Kidney (tissue), 14 donors: Measurements from ENCODE around the gene TUNAR. TPM values are rescaled to one million over a fixed set of nuclear protein-coding genes. Genes with fewer than 3 reads are reported as not detected.

ENCODE experiments used
- DNase-seq, 5 donors: peaks; one replicate each; pipeline ENCODE4 v3.0.0-alpha.2; 2013 to 2020
- FAIRE-seq: peaks from 2 replicates; lab custom pipeline; 2012; peaks lifted over from hg19 to GRCh38; lab: Jason Lieb, UNC
- H3K27ac ChIP-seq, 2 donors: one replicate each; pipeline ENCODE4 v1.7.0; 2013; ENCODE audit warnings: low read depth in 2 of 2, low read length in 2 of 2, inconsistent platforms in 1 of 2
- H3K27me3 ChIP-seq: one replicate; pipeline ENCODE4 v1.7.1; 2013; ENCODE audit warnings: low read length, inconsistent platforms; ENCODE audit not compliant: control insufficient read depth, insufficient read depth
- H3K36me3 ChIP-seq, 3 donors: one replicate each; pipeline versions ENCODE4 v1.7.0 to v1.7.1; 2013; ENCODE audit warnings: low read length in 3 of 3, control low read depth in 1 of 3, inconsistent platforms in 1 of 3; ENCODE audit not compliant: insufficient read depth in 3 of 3, control insufficient read depth in 2 of 3
- H3K4me1 ChIP-seq, 3 donors: one replicate each; pipeline versions ENCODE4 v1.7.0 to v1.7.1; 2013; ENCODE audit warnings: low read length in 3 of 3, inconsistent platforms in 1 of 3, low read depth in 1 of 3; ENCODE audit not compliant: control insufficient read depth in 2 of 3, insufficient read depth in 2 of 3
- H3K4me3 ChIP-seq, 3 donors: one replicate each; pipeline versions ENCODE4 v1.7.0 to v1.8.1; 2013; ENCODE audit warnings: low read length in 3 of 3, control low read depth in 1 of 3, inconsistent platforms in 1 of 3
- H3K9ac ChIP-seq, 3 donors: one replicate each; pipeline versions ENCODE4 v1.7.0 to v1.7.1; 2013; ENCODE audit warnings: low read length in 3 of 3, control low read depth in 1 of 3, inconsistent platforms in 1 of 3
- H3K9me3 ChIP-seq, 3 donors: one replicate each; pipeline versions ENCODE4 v1.7.0 to v1.7.1; 2013; ENCODE audit warnings: low read length in 3 of 3, control low read depth in 1 of 3, inconsistent platforms in 1 of 3; ENCODE audit not compliant: control insufficient read depth in 2 of 3, insufficient read depth in 1 of 3
- CTCF ChIP-seq: IDR thresholded peaks from 3 replicates; pipeline ENCODE4 v1.5.1; 2012; ENCODE audit warnings: mild to moderate bottlenecking, moderate library complexity, borderline replicate concordance; ENCODE audit not compliant: insufficient read depth; ENCODE audit errors: extremely low read depth
- intact Hi-C: fragments of 100-400 bp; cut with DNase I; formaldehyde crosslinking; loops from one replicate; pipeline ENCODE4 v1.11.1; 2022
- polyA plus RNA-seq: library from polyadenylated mRNA; stranded (reverse); fragments of 350-450 nt; fragmentation: Illumina TruSeq; extraction: RNeasy Lipid Tissue Mini Kit (QIAGEN cat#74804); gene quantifications from one replicate; pipeline ENCODE4 v1.2.3, GENCODE V29; 2014; ENCODE audit warnings: low read depth, low replicate concordance; ENCODE audit not compliant: insufficient read depth
- total RNA-seq: library from RNA; stranded (reverse); fragmentation: NEBNext Ultra II Directional; extraction: Animal tissue kit (Norgen Biotek cat#: 25700); gene quantifications from one replicate; pipeline ENCODE4 v1.2.1, GENCODE V29; 2021
- donor health status: control.
- donor health status: control.
- donor health status: control.
- donor health status: control.
- donor health status: control.
- donor health status: DM: yes; HTN: yes; CAD: no.
- donor health status: Normal renal cell carcinoma (clear cell type).

Gene TUNAR
- total and polyA plus RNA-seq, 2 donors from 2014 or later = 0.82 TPM; not detected in 1

- DNase-seq (no peak), FAIRE-seq (no peak)
- intact Hi-C loops = no loop called here
- no peak for TF ChIP-seq CTCF
- H3K9ac ChIP-seq = no peak overlapping the region
- no peaks in the 10 kb centered on the region for H3K27me3 ChIP-seq
- H3K4me1 ChIP-seq = no peaks in the 10 kb centered on the region
- no peak overlapping the region for H3K27ac ChIP-seq
- H3K4me3 ChIP-seq = no peak overlapping the region
- no peaks in the 10 kb centered on the region for H3K9me3 ChIP-seq
- no peaks in the 10 kb centered on the region for H3K36me3 ChIP-seq
Observed at GRCh38 chr14:95886366-95887056, 9.9 kb downstream of the TUNAR start.

GRCh38 chr14:95887351-95887750, 10.7 kb downstream of the TUNAR start:
- Histone ChIP-seq H3K9ac (no peak overlapping the region), H3K36me3 (no peaks in the 10 kb centered on the region), H3K27me3 (no peaks in the 10 kb centered on the region), H3K4me1 (no peaks in the 10 kb centered on the region), H3K4me3 (no peak overlapping the region), H3K9me3 (no peaks in the 10 kb centered on the region), H3K27ac (no peak overlapping the region)
- no peak for TF ChIP-seq CTCF
- intact Hi-C loops = no loop called here
- FAIRE-seq (no peak), DNase-seq (no peak)

GRCh38 chr14:95889236-95889979, 12.8 kb downstream of the TUNAR start:
- H3K9ac ChIP-seq = no peak overlapping the region
- H3K27ac ChIP-seq = no peak overlapping the region
- DNase-seq (peak in 2 of 5 donors; percentile 4 to 13), FAIRE-seq (no peak)
- no peak for TF ChIP-seq CTCF
- H3K9me3 ChIP-seq = no peaks in the 10 kb centered on the region
- no peaks in the 10 kb centered on the region for H3K4me1 ChIP-seq
- intact Hi-C loops = no loop called here
- no peak overlapping the region for H3K4me3 ChIP-seq
- H3K27me3 ChIP-seq = no peaks in the 10 kb centered on the region
- H3K36me3 ChIP-seq = no peaks in the 10 kb centered on the region
